Measurements from ENCODE around the gene PHACTR1. TPM values are rescaled to one million over a fixed set of nuclear protein-coding genes. Genes with fewer than 3 reads are reported as not detected.
"Not testable (repeated sequence)": the region's sequence is repeated elsewhere in the genome, so short reads cannot be mapped to it uniquely, and the experiment has no call there.

Gene PHACTR1
- total RNA-seq, 4 donors from 2014 or later, result 2.0 to 8.3 (median 4.5) TPM

DNA sequence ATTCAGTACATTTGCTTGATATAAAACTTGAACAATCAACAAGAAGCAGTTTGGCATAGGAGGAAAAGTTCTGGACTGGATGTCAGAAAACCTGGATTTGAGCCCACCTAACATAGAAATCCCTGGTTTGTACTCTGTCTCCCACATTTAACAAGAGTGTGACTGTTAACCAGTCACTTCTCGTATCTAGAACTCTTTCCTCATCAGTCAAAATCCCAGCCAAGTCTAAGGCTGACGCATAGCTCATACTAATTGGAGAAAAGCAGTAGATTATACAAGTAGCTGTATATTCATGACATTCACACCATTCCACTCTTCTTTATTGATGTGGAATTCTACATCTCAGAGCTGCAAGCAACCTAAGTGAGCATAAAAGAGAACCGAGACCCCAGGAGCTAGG lies 222.7 kb downstream of the PHACTR1 start:
- H3K27me3 ChIP-seq, result no peaks in the 10 kb centered on the region
- intact Hi-C loops (cut with DNase I; ENCODE audit: low total_unique reads), result no loop called here
- no peak overlapping the region for H3K4me3 ChIP-seq
- no peak for DNase-seq
- H3K9me3 ChIP-seq, result no peaks in the 10 kb centered on the region
- no peak for TF ChIP-seq POLR2A (IDR thresholded peaks at IDR 0.05)
- TF ChIP-seq, protein P1, sequence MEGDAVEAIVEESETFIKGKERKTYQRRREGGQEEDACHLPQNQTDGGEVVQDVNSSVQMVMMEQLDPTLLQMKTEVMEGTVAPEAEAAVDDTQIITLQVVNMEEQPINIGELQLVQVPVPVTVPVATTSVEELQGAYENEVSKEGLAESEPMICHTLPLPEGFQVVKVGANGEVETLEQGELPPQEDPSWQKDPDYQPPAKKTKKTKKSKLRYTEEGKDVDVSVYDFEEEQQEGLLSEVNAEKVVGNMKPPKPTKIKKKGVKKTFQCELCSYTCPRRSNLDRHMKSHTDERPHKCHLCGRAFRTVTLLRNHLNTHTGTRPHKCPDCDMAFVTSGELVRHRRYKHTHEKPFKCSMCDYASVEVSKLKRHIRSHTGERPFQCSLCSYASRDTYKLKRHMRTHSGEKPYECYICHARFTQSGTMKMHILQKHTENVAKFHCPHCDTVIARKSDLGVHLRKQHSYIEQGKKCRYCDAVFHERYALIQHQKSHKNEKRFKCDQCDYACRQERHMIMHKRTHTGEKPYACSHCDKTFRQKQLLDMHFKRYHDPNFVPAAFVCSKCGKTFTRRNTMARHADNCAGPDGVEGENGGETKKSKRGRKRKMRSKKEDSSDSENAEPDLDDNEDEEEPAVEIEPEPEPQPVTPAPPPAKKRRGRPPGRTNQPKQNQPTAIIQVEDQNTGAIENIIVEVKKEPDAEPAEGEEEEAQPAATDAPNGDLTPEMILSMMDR (IDR thresholded peaks at IDR 0.05), result no peak
- no peaks in the 10 kb centered on the region for H3K4me1 ChIP-seq
- H3K36me3 ChIP-seq, result no peaks in the 10 kb centered on the region
- no peak overlapping the region for H3K27ac ChIP-seq

DNA sequence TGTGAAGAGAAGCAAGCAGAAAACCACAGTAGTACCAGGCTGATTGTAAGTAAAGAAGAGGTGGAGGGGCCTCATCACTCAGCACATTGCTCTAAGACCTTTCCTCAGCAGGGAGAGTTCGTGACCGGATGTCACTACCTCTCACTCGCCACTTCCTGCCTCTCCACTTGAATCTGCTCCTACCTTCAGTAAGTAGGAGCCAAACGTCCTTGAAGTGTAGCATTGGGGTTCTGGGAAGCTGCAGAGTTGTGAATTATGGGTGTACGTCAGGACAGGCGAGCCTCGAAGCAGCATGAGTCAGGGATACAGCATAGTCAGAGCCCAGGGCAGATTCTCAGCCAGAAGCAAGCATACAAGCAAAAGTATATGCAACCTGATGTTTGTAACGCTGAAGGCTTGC lies 224.9 kb downstream of the PHACTR1 start:
- Histone ChIP-seq H3K27ac (no peak overlapping the region), H3K9me3 (no peaks in the 10 kb centered on the region), H3K27me3 (no peaks in the 10 kb centered on the region), H3K36me3 (no peaks in the 10 kb centered on the region), H3K4me3 (no peak overlapping the region), H3K4me1 (no peaks in the 10 kb centered on the region)
- intact Hi-C loops (cut with DNase I; ENCODE audit: low total_unique reads), result no loop called here
- TF ChIP-seq, protein P1 (IDR thresholded peaks at IDR 0.05), result no peak
- TF ChIP-seq POLR2A (IDR thresholded peaks at IDR 0.05), result no peak
- DNase-seq, result no peak

DNA sequence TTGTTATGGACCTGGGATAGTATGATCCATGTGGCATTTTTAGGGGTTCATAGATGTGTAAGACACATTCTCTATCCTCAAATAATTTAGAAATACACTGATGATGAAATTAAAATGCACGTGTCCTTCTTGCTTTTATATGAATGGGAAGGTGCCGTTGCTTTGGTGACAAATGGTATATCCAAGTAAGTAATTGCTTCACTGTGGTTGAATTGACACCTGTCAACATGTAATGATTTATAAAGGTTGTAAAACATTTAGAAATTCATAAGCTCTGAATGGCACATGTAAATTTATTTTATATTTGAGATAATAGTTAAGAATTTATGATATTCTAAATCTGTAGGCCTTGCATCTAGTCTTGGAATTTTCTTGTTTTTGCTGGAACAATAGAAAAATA lies 227.0 kb downstream of the PHACTR1 start:
- H3K9me3 ChIP-seq, result no peaks in the 10 kb centered on the region
- H3K4me3 ChIP-seq, result no peak overlapping the region
- H3K4me1 ChIP-seq, result no peaks in the 10 kb centered on the region
- no peak for TF ChIP-seq POLR2A (IDR thresholded peaks at IDR 0.05)
- TF ChIP-seq, protein P1 (IDR thresholded peaks at IDR 0.05), result no peak
- intact Hi-C loops (cut with DNase I; ENCODE audit: low total_unique reads), result no loop called here
- no peaks in the 10 kb centered on the region for H3K36me3 ChIP-seq
- no peaks in the 10 kb centered on the region for H3K27me3 ChIP-seq
- no peak overlapping the region for H3K27ac ChIP-seq
- no peak for DNase-seq

DNA sequence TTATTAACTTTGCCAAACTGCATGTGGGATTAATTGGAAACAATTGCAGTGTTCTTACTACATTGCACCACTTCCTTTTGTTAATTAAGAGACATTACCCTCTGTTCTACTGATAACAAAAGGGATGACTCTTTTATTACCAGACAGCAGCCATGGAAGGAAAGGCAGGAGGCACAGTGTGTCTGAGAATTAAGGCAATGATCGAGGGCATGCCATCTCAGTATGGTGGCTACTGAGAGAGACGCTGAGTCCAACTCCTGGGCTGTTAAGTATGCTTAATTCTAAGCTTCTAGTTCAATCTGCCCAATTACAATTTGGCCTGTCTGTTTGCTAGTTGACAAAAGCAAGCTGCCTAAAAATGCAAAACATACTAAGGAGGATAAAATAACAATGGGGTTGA lies 227.4 kb downstream of the PHACTR1 start:
- Histone ChIP-seq H3K4me3 (no peak overlapping the region), H3K4me1 (no peaks in the 10 kb centered on the region), H3K27ac (no peak overlapping the region), H3K27me3 (no peaks in the 10 kb centered on the region), H3K9me3 (no peaks in the 10 kb centered on the region), H3K36me3 (no peaks in the 10 kb centered on the region)
- TF ChIP-seq, protein P1 (IDR thresholded peaks at IDR 0.05), result no peak
- no peak for TF ChIP-seq POLR2A (IDR thresholded peaks at IDR 0.05)
- DNase-seq, result no peak
- intact Hi-C loops (cut with DNase I; ENCODE audit: low total_unique reads), result no loop called here

DNA sequence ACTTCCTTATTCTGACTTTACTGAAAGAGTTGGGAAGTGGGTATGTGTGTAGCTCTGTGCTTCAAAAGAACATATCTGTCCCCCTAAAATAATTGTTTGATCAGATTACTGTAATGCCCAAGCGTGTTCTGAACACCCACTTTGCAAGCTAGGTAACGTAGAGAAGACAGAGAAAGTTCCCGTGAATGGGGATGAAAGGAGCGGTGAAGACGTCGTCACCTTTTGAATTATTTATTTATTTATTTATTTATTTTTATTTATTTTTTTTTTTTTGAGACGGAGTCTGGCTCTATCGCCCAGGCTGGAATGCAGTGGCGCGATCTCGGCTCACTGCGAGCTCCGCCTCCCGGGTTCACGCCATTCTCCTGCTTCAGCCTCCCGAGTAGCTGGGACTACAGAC lies 228.0 kb downstream of the PHACTR1 start:
- intact Hi-C loops (cut with DNase I; ENCODE audit: low total_unique reads); DNase-seq; H3K27ac ChIP-seq; H3K36me3 ChIP-seq; H3K4me3 ChIP-seq; H3K27me3 ChIP-seq; H3K4me1 ChIP-seq; H3K9me3 ChIP-seq: not testable (repeated sequence)

DNA sequence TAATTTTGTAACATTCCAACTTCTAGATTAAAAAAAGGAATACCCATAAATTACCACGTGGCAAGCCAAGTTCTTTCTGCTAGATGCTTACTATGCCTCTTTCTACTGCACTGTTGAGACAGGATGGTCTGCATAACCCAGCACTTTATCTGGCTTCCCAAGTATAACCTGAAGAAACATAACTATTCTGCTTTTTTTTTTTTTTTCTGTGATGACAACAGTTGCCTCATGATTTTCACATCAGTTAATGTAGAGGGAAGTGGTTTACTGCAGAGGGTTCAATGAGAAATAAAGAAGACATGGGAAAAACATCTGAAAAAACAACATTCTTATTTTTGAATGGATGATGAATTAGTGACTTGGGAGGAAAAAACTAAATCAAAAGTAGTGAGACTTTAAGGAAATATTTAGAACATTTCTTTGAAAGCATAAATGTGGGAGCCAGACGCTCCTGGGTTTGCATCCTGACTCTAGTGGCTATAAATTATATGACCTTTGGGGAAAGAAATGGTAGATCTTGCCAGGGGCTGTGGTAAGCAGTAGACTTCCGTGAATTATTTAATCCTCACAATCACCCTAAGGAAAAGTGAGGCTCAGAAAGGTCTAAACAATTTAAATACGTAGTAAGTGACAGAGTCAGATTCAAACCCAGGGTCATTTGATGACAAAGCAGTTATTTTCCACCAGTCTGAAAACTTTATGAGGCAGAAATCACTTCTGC lies 230.7 kb downstream of the PHACTR1 start:
- intact Hi-C loops (cut with DNase I; ENCODE audit: low total_unique reads), result no loop called here
- Histone ChIP-seq H3K27ac (no peak overlapping the region), H3K27me3 (no peaks in the 10 kb centered on the region), H3K4me1 (no peaks in the 10 kb centered on the region), H3K4me3 (no peak overlapping the region), H3K36me3 (no peaks in the 10 kb centered on the region), H3K9me3 (no peaks in the 10 kb centered on the region)
- no peak for TF ChIP-seq POLR2A (IDR thresholded peaks at IDR 0.05)
- DNase-seq, result no peak
